GM11168 (cell line): ENCODE measurements around the gene RBFOX2.
"Not testable (repeated sequence)": the region's sequence is repeated elsewhere in the genome, so short reads cannot be mapped to it uniquely, and the experiment has no call there.

ENCODE experiments used
- in situ Hi-C: fragments of 300-500 bp; cut with MboI; formaldehyde crosslinking; loops from one replicate; pipeline ENCODE4 v1.12.0; 2022; ENCODE audit warnings: low sequenced_read_pairs; ENCODE audit not compliant: unreplicated experiment

The RBFOX2 gene

GRCh38 chr22:35797411-35797810 is 231.2 kb downstream of the RBFOX2 start:
- in situ Hi-C loops = no loop called here

DNA sequence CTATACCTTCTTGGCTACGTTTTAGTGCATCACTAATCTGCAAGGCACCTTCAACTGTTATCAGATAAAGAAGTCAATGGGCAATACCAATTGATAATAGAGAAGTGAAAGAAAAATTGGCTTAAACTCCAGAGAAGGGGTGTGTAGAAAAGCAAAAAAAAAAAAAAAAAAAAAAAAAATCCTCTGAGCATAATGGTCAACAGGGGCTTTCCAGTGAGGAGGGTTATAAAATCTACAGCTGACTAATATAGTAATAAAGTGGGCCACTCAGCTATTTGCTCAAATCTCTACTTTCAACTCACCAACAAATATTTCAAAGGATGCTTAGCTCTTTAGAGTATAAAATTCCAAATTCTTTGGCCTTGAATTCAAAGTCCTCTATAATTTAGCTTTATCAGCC is 233.1 kb downstream of the RBFOX2 start:
- in situ Hi-C loops = no loop called here

GRCh38 chr22:35792506-35792905 is 236.1 kb downstream of the RBFOX2 start:
- in situ Hi-C loops = no loop called here

- in situ Hi-C loops = not testable (repeated sequence)
These were observed 236.8 kb downstream of the RBFOX2 start for GRCh38 chr22:35791788-35792187.

DNA sequence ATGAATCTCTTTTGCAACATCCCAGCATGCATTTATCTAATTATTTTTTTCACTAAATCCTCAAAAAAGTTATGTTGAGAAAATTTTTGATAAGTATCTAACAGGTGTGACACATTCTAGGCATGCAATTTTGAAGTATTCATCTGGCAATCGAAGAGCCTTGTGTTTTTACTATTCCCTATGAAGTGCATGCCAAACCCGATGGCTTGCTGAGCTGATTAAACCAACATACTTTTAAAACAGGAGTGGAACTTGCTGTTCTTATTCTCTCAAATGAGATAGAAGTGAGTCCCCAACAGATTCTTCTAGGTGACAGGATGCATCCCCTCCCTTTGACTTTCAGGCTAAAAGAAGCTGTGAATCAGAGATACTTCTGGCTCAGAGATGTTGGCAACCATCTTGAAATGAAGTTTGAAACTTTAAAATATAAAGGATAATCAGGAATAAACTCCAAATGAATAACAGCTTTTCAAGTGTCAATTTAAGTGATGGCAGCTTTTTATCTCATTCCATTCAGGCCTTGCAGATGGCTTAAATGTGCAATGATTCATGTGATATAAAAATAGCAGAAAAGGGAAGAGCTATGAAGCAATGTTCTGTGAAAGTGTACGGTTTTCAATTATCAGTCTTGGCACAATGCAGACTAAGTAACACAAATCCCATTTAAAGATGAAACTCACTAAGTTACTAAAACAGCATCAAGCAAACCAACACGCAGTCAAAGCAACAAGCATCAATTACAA is 243.3 kb downstream of the RBFOX2 start:
- in situ Hi-C loops = no loop called here

DNA sequence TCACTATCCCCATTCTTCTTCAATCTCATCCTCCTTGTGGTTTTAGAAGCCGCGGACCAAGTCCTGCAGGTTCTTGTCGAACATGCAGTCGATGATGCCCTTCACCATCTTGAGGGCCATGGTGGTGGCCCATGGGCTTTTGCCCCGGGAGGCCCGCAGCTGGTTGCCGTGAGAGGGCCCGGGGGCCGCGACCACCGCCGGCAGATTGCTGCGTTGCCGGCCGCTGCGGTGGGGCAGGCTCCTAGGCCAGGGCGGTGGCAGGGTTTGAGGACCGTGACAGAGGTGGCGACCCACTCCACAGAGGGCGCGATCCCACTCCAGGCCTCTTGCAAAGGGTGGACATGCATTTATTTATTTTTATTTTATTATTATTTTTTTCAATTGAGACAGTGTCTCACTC is 244.0 kb downstream of the RBFOX2 start:
- in situ Hi-C loops = no loop called here

- in situ Hi-C loops = no loop called here
These were observed 244.5 kb downstream of the RBFOX2 start for GRCh38 chr22:35783943-35784614.

DNA sequence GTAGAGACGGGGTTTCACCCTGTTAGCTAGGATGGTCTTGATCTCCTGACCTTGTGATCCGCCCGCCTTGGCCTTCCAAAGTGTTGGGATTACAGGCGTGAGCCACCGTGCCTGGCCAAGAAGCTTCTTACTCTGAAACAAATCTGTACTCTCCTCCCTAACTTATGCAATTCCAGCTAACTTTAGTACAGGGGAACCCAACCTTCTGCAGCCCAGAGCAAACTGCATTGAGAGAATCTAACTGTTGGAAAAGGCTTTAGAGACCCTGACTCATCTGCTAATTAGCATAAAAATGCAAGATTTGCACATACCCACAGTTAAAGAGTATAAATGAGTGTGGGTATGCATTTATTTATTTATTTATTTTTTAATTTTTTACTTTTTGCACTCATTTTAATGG is 246.1 kb downstream of the RBFOX2 start:
- in situ Hi-C loops = no loop called here

DNA sequence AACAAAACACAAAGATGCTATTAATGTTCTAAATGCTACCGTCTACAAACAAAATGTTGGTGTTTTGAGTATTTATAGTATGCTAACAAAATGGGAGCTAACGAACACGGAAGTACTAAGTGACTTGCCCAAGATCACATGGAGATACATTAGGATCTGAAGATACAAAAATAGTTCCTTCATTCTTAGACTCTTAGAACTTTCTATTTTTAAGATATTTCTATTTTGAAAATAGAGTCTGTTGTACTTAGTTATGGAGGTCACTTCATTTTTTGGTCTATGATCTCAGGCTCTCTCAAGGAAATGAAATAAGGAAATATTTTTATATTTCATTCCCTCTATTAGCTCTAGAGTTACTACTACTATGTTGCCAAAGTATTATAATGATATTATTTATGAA is 246.7 kb downstream of the RBFOX2 start:
- in situ Hi-C loops = no loop called here

GRCh38 chr22:35777335-35777975 is 251.2 kb downstream of the RBFOX2 start:
- in situ Hi-C loops = no loop called here

GRCh38 chr22:35775339-35775738 is 253.3 kb downstream of the RBFOX2 start:
- in situ Hi-C loops = no loop called here

DNA sequence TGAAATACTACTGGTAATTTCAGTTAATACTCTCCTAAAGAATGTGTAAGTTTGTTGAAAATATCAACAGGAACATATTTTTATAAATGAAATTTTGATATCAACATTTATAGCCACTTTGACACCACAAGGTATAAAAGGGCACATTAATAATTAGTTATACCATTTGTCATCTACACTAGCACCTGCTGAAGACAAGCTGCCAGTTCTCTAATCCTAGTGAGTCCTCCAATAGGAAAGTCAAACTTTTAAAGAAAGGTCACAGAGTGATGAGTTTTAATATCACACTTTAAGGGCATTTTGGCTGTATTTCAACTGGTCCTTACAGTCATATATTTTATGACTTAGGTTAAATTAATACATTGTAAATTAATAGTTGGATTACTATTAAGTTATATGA is 258.6 kb downstream of the RBFOX2 start:
- in situ Hi-C loops = no loop called here

DNA sequence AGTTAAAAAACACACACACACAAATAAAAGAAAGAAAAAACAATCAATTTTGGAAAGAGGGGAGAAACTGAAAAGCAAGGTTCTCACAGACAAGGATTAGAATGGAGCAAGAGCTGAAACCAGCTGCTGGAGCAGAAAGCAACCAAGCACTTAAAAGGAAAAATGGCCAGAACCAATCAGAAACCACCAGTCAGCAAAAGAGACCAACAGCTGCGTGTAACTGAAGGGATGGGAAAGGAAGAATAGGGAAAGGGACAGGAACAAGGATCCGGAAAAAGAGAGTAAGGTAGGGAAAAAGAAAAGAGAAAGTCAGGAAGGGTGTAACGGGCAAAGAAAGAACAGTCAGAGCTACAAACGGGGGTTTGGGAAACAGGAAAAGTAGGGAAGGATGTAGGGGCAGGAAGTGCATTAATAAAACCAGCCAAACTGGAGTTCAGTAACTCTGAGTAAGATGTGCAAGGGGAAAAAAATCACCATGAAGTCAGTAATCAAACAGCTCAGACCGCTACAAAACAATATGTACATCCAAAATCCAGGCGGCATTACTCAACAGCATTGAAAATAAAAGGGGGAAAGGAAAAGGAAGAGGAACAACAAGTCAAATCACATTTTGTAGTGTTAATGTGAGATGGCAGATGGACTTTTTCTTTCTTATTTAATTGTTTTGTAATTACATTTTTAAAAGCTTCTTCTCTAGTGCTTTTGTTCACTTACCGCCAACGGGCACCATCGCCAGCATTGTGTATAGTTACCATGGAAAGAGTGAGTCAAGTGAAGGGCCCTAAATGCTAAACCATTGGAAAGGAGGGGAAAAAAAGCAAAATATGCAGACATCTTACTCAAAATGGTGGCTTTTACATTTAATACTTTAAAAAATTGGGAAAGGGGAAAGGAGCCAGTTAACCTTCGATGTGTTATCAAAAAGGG is 261.7 kb downstream of the RBFOX2 start:
- in situ Hi-C loops = no loop called here

GRCh38 chr22:35761037-35761436 is 267.6 kb downstream of the RBFOX2 start:
- in situ Hi-C loops = no loop called here

- in situ Hi-C loops = no loop called here
These were observed 270.2 kb downstream of the RBFOX2 start for GRCh38 chr22:35758394-35758793.

DNA sequence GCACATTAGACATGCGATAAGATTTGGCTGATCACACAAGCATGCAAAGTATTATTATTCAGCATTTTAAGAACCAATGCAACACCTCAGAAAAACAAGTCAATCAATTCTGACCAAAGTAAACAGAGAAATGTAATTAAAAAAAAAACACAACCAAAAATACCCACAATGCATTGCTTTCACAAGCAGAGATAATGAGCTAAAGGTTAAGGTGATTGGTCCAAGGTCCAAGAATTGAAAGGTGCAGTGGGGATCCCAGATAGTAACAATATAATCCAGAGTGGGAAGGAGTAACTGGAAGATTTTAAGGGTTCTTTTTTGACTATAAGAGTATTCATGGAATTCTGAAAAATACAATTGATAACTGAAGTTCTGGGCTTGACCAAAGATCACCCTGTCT is 271.9 kb downstream of the RBFOX2 start:
- in situ Hi-C loops = no loop called here

DNA sequence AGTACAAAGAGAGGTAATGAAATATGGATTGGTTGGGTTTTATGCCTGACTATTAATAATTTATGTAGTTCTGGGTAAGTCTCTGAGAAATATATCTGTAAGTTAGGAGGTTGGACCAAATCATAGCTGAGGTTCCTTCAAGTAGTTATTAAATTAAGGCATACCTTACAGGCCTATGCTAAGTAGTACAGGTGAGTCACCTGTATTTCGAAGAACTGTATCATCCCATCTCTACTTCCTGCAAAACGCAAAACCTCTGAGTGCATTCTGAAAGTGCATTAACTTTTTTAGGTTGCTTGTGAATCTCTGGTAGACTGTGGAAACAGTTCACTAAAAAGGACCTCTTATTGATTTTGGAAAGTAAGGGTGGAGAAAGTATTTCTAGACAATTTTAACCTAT is 273.9 kb downstream of the RBFOX2 start:
- in situ Hi-C loops = no loop called here

DNA sequence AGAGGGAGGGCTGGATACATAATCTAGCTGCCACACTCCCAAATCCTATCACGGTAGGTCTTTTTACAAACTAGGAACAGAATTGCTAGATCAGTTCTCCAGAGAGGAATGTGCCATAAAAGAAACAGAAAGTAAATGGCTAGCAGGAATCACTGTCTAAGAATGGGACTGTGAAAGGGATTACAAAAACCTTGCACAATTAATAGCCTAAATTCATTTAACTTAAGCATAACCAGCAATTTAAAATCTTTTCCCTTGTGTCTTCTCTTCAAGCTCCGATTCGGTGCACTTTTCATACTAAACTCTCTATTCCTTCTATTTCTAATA is 275.8 kb downstream of the RBFOX2 start:
- in situ Hi-C loops = no loop called here

DNA sequence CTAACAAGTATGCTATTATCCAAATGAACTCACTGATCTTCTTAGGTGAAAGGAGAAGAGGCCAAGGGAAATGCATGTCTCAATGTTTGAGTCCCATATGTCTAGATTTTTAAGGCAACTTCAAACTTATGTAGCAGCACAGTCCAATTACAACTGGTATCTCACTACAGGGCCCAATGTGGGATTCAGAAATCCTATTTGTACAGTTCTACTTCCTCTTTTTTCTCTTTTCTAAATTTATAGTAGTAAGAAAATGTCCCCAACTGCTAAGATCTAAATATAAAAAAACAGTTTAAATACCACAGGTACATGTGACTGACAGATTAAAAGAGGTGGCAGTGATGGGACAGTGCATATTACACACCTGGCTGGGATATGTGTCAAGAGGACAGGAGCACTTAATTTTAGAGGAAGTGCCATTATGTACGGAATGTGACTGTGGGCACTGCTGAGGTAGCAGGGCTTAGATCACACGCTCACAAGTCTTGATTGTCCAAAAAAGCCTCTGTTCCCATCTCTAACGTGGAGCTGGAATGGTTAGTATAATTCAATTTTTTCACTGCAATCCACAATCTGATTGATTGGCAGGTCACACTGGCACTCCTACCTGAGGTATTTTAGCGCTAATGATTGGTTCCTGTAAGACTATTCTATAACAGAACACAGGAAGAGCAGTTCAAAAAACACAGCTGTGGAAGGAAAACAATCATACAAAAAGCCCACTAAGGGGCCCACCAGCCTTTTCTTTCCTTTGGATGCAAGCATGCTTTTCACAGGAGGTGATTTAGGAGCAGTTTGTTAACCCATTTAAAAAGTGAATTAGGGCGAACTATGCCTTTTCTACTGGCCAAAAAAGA is 276.4 kb downstream of the RBFOX2 start:
- in situ Hi-C loops = no loop called here

- in situ Hi-C loops = no loop called here
These were observed 278.8 kb downstream of the RBFOX2 start for GRCh38 chr22:35749808-35750207.
